ENCODE measurements around the gene SLC7A8.

Gene SLC7A8

GRCh38 chr14:23154964-23155587 is 28.4 kb downstream of the SLC7A8 start:
- DNase-seq, result peak; percentile 80

GRCh38 chr14:23153851-23154796 is 29.3 kb downstream of the SLC7A8 start:
- no peak for DNase-seq

GRCh38 chr14:23151342-23151741 is 32.1 kb downstream of the SLC7A8 start:
- DNase-seq, result no peak

- no peak for DNase-seq
Measured at GRCh38 chr14:23149745-23150144, 33.7 kb downstream of the SLC7A8 start.

- DNase-seq, result no peak
Measured at GRCh38 chr14:23148591-23149249, 34.7 kb downstream of the SLC7A8 start.

- DNase-seq, result peak; percentile 80
Measured at GRCh38 chr14:23147676-23148075, 35.8 kb downstream of the SLC7A8 start.

GRCh38 chr14:23146980-23147379 is 36.5 kb downstream of the SLC7A8 start:
- no peak for DNase-seq

GRCh38 chr14:23146351-23146910 is 37.0 kb downstream of the SLC7A8 start:
- no peak for DNase-seq

- DNase-seq, result peak; percentile 79
Measured at GRCh38 chr14:23145794-23146350, 37.6 kb downstream of the SLC7A8 start.

- DNase-seq, result no peak
Measured at GRCh38 chr14:23143911-23144310, 39.5 kb downstream of the SLC7A8 start.

GRCh38 chr14:23142826-23143225 is 40.6 kb downstream of the SLC7A8 start:
- DNase-seq, result no peak

GRCh38 chr14:23141706-23142444 is 41.6 kb downstream of the SLC7A8 start:
- no peak for DNase-seq

GRCh38 chr14:23140371-23140770 is 43.1 kb downstream of the SLC7A8 start:
- DNase-seq, result no peak

GRCh38 chr14:23139874-23140273 is 43.6 kb downstream of the SLC7A8 start:
- no peak for DNase-seq

- no peak for DNase-seq
Measured at GRCh38 chr14:23137813-23138535, 45.5 kb downstream of the SLC7A8 start.

GRCh38 chr14:23137192-23137812 is 46.2 kb downstream of the SLC7A8 start:
- peak; percentile 94 for DNase-seq

GRCh38 chr14:23136566-23137133 is 46.8 kb downstream of the SLC7A8 start:
- DNase-seq, result no peak

GRCh38 chr14:23132970-23133369 is 50.5 kb downstream of the SLC7A8 start:
- no peak for DNase-seq

- no peak for DNase-seq
Measured at GRCh38 chr14:23131482-23131881, 52.0 kb downstream of the SLC7A8 start.

GRCh38 chr14:23130871-23131270 is 52.6 kb downstream of the SLC7A8 start:
- DNase-seq, result no peak

All from NCI-H2029 treated with DMSO at 0.1 percent for 48 hours (cell line).